Stimulated activated CD4-positive, alpha-beta T cell treated with anti-CD3 and anti-CD28 coated beads, Interleukin-4, amount 100 ng/mL, for 1 hour (primary cell): ENCODE results near the gene NENF.

Source experiments
- DNase-seq: peaks from one replicate; pipeline ENCODE4 v3.0.0-alpha.2; 2020

NENF gene

GRCh38 chr1:212432272-212432660 lies 454 bp upstream of the NENF start:
- DNase-seq: no peak

- no peak for DNase-seq
Measured at GRCh38 chr1:212433577-212434462, 1.1 kb downstream of the NENF start.

GRCh38 chr1:212434992-212435391 lies 2.3 kb downstream of the NENF start:
- DNase-seq: no peak

- no peak for DNase-seq
Measured at GRCh38 chr1:212437179-212437798, 4.6 kb downstream of the NENF start.

DNA sequence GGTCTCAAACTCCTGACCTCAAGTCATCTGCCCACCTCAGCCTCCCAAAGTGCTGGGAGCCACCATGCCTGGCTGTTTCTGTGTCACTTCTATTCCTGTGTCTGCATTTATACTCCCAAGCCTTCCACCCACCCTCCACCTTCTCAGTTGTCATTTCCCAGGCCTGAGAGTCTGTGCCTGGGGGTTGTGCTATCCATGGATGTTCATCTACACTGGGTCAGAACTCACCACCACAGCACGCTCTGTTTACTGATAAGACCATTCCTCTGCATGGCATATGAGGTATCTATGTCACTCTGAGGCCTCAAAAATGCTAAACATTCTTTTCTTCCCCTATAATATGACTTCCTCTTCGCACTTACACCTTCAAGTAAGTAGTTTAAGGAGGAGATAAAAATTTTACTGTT lies 6.1 kb downstream of the NENF start:
- no peak for DNase-seq

GRCh38 chr1:212440419-212440818 lies 7.7 kb downstream of the NENF start:
- no peak for DNase-seq

- no peak for DNase-seq
Measured at GRCh38 chr1:212442408-212442807, 9.7 kb downstream of the NENF start.

- no peak for DNase-seq
Measured at GRCh38 chr1:212446333-212446732, 13.6 kb downstream of the NENF start.

GRCh38 chr1:212447478-212447877 lies 14.8 kb downstream of the NENF start:
- DNase-seq: no peak

DNA sequence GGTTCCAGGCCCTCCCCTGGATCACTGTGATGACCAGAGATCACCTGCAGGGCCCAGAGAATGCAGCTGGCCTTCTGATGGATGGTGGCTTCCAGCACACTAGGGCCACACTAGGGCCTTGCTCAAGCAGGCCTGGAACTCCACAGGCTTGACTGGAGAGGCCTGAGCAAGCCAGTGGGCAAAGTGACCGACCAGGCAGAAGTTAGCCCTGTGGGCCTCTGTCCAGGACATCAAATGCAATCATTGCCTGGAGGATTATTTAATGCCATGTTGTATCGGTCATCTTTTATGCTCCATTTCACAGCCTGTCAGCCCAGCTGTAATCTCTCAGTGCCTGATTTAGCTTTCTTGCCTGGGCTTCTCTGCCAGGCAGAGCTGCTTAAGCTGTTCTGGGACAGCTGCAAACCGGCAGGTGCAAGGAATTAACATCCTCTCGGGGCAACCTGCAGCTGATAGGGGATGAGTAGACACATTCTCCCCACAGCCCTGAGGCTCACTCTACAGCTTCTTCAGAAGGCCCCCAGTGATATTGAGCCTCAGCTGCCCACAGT lies 17.7 kb downstream of the NENF start:
- no peak for DNase-seq

DNA sequence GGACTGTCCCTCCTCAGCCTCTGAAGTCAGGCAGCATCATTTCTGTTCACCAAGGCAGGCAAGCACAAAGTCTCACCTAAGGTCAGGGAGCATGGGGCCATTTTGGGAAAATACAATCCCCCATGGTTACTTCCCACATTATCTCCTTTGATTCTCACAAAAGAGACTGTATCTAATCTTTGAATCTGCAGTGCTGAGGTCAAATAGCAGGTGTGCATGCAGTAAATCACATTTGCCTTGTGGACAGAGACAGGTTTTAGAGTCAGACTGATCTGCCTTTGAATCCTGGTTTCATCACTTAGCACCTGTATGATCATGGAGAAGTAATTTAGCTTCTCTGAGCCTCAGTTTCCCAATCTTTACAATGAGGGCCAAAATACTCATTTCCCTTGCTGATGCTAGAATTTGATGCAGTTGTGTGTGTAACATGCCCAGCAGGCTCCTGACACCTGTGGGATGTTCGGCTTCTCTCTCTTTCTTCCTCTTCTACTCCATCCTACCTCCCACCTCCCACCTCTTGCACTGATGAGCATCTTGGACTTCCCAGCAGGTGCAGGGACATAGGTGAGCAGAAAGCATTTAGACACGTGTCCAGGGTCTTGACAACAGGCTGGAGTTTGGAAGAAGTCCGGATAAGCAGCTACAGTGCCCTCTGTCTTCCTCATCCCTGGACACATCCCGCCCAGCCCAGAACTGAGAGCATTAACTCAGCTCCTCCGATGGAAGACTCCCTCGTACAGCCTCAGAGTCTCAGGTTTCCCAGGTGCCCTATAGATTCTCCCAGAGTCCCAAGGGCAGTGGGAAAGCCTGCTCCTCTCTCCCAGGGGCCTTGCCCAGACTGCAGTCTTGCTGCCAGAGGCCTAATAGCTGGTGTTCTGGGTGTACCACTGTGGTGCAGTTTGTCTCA lies 18.9 kb downstream of the NENF start:
- no peak for DNase-seq

GRCh38 chr1:212452323-212453155 lies 19.8 kb downstream of the NENF start:
- DNase-seq: no peak

GRCh38 chr1:212453156-212453857 lies 20.6 kb downstream of the NENF start:
- no peak for DNase-seq

DNA sequence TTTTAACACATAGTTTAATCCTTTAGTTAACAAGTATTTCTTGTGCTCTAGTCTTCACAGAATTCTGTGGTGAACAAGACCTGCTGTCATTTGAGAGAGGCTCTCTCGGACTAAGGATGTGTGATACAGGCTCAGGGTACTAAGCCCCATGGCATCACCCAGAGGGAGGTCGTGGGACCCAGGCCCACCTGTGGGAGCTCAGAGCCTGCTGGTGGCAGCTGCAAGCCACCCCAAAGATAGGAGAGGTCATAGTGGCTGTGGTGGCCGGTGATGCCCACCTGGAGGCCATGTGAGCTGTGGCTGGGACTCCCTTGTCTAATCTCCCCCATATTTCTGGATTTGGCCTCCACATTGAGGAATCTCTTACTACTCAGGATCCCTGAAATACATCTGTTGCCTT lies 22.0 kb downstream of the NENF start:
- no peak for DNase-seq

DNA sequence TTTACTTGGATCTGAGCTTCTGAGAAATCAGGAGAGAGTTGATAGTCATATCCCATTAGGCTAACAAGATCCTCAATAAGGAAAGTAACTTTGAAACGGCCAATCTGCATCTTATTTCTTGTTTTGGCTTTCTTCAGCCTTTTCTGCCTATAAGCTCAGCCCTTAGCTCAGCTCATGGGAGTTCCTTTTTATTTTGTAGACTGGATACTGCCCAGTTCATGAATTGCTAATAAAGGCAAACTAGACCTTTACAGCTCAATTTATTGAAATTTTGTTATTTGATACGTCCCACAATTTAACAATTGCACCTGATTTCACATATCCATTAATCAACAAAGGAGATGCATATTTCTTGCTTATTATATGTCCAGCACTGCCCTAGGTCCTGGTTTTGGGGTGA lies 22.7 kb downstream of the NENF start:
- no peak for DNase-seq

DNA sequence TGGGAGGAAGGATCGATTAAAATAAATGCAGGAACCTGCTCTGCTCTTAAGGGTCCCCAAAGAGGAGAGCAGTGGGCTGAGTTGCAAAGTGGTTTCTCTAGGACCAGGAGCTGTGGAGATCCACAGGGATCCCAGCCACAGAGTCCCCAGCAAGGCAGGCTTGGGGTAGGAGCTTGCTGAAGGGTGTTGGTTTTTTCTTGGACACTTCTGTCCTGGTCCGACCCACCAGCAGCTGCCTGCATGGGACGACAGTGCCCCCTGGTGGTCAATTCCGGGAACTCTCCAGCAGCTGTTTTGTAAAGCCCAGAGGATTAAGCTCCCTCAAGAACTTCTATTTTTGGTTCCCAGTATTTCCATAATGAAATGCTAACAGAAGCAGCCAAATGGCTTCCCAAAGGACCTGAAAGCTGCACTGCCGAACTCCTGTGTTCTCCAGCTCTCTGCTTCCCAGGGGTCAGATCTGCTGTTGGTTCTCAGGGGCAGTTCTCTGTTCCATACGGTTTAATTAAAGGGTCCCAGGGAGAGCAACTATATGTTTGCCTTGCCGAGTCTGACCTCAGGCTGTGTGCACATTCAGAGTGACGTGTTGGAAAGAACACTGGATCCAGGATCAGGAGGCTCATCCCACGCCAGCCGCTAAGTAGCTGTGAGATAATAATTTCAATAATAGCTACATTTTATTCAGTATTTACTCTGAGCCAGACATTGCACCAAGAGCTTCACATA lies 23.2 kb downstream of the NENF start:
- DNase-seq: peak; percentile 84

GRCh38 chr1:212457740-212458338 lies 25.1 kb downstream of the NENF start:
- peak; percentile 51 for DNase-seq

DNA sequence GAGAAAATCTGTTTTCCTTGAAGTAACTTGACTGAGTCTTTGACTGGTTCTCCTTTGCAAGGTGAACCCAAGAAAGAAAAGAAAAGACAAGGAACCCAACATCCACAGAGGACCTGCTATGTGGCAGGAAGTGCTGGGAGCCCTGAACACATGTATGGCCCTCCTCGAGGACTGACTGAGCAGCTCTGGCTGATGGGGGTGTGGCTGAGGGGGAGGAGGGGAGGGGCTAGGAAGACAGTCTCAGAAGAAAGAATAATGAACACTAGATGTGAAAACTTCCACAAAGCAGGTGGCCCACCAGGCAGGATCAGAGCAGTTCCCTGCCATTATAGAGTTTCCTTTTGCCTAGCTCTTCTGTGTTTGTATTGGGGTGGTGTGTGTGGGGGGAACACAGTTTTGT lies 26.1 kb downstream of the NENF start:
- no peak for DNase-seq

- DNase-seq: no peak
Measured at GRCh38 chr1:212459656-212460055, 26.9 kb downstream of the NENF start.

- DNase-seq: no peak
Measured at GRCh38 chr1:212460376-212460775, 27.7 kb downstream of the NENF start.
